Posterior vena cava (tissue), 2 donors: ENCODE measurements around the gene ZNF658. TPM values are rescaled to one million over a fixed set of nuclear protein-coding genes. Genes with fewer than 3 reads are reported as not detected.

Source experiments
- total RNA-seq, 2 donors: library from RNA; stranded (reverse); fragmentation: NEBNext Ultra II Directional; extraction: Animal tissue kit (Norgen Biotek cat#: 25700); gene quantifications; one replicate each; pipeline ENCODE4 v1.2.1, GENCODE V29; 2021
- donor health status: DM: yes; HTN: yes; CAD: no.
- donor health status: DM: yes; HTN: yes; CAD: no.

Gene ZNF658
- total RNA-seq, 2 donors from 2014 or later, result 4.3 to 5.0 TPM

Other genes with a start within 250 kb of the ZNF658 start
- not detected for gene SPATA31A3, start 91.8 kb downstream of the ZNF658 start, total RNA-seq